DMS79 treated with DMSO at 0.1 percent for 48 hours (cell line): Measurements from ENCODE around the gene GPR55.

Experiments used
- DNase-seq: peaks from one replicate; lab custom pipeline; 2025; lab: John Stamatoyannopoulos, UW

The GPR55 gene

GRCh38 chr2:230900336-230900995 lies 24.6 kb downstream of the GPR55 start:
- no peak for DNase-seq

- no peak for DNase-seq
These were observed 25.3 kb downstream of the GPR55 start for GRCh38 chr2:230899786-230900185.

GRCh38 chr2:230899287-230899686 lies 25.8 kb downstream of the GPR55 start:
- DNase-seq: no peak

DNA sequence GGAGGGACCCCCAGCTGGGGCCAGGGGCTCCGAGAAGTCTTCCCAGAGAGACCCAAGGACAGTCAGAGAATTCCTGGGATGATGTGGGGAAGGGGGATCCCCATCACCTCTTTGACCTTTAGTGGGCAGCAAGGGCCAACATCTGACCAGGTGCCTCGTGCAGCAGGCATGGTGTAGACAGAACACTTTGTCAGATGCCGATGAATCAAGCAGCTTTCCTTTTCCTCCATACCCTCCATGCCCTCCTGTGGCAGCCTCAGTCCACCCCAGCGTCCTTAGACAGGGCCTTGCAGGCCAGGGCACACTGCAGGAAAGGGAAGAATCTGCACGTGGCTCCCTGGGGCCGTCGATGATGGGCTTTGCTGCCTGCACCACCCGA lies 26.3 kb downstream of the GPR55 start:
- DNase-seq: no peak

- no peak for DNase-seq
These were observed 26.9 kb downstream of the GPR55 start for GRCh38 chr2:230898016-230898712.

DNA sequence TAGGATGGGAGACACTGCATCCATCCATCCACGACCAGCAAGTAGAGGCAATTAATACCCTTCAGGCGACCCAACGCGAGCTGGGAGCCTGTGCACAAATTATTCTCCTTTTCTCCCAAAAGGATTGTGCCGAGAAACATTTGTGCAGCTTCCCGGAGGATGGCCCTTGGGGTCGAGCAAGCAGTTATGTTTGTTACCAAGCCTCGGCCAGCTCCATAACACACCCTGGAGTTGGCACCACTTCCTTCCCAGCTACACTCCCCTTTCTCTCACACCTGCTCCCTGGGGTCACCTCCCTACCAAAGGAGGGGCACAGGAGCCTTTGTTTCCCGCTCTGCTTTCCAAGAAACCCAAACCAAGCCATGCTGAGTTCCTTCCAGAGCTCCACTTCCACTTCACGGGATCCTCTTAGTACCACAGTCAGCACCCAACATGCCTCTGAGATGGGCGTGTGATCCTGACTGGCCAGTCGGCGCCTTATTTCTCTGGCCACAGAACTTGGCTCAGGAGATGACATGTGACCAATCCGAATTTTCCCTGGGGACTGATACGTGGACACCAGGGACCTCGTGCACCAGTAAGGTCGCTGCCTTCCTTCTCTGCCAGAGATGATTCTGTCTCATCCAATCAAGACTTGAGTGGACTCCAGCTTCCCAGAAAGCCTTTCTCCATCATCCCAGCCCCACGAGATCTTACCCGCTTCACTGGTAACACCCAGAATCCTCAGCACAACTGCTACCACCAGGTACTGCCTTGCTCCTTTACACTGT lies 28.5 kb downstream of the GPR55 start:
- no peak for DNase-seq

GRCh38 chr2:230895536-230896345 lies 29.3 kb downstream of the GPR55 start:
- no peak for DNase-seq

GRCh38 chr2:230893841-230894781 lies 30.9 kb downstream of the GPR55 start:
- DNase-seq: no peak

- no peak for DNase-seq
These were observed 31.7 kb downstream of the GPR55 start for GRCh38 chr2:230893338-230893737.

GRCh38 chr2:230891509-230891908 lies 33.5 kb downstream of the GPR55 start:
- no peak for DNase-seq

DNA sequence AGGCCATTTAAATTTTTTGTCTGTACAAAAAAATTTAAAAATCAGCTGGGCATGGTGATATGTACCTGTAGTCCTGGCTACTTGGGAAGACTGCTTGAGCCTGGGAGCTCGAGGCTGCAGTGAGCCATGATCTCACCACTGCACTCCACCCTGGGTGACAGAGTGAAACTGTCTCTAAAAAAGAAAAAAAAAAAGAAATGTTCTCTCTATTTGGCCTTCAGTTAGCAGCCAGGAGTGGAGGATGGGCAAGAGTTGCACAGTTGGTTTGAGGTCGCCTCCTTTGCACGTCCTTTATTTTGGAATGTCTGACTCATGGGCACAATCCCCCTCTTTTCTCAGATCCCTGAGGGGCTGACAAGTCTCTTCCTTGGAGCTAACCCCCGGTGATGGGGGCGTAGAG lies 34.0 kb downstream of the GPR55 start:
- no peak for DNase-seq

DNA sequence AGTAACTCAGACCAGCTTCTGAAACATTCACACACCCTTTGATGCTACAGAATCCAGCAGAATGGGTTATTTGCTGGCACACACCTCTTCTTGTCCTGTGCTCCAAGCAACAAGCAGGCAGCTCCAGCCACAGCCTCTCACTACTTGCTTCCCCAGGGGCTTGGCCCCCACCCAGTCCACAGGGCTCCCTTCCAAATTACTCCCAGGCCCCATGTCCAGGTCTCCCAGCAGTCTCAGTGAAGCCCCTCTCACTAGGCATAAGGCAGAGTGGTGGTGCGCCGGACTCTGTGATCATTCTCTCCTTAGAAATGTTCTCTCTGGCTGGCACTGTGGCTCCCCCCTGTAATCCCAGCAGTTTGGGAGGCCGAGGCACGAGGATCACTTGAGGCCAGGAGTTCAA lies 34.4 kb downstream of the GPR55 start:
- DNase-seq: no peak

GRCh38 chr2:230889911-230890601 lies 35.0 kb downstream of the GPR55 start:
- DNase-seq: no peak

DNA sequence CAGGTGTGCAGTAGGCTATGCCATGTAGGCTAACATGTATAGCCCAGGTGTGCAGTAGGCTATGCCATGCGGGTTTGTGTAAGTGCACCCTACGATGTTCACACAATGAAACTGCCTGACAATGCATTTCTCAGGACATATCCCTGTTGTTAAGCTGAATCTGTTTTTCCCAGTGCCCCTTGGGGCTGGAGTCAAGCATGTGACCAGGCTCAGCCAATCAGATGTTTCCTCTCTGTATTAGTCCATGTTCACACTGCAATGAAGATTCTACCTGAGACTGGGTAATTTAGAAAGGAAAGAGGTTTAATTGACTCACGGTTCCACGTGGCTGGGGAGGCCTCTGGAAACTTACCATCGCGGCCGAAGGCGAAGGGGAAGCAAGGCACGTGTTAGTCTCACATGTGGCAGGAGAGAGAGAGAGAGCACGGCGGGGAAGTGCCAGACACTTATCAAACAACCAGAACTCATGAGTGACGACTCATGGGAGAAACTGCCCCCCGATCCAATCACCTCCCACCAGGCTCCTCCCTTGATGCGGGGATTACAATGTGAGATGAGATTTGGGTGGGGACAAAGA lies 36.1 kb downstream of the GPR55 start:
- DNase-seq: no peak

DNA sequence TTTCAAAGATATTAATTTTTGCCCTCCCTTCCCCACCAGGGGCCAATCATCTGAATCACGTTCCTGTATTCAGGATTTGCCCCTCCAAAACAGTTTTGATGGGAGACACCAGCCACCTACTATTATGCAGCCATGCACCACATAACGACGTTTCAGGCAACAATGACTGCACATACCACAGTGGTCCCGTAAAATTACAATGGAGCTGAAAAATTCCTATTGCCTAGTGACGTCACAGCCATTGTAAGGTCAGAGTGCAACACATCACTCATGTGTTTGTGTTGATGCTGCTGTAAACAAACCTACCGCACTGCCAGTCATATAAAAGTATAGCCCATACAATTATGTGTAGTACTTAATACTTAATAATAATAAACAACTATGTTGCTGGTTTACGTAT lies 37.7 kb downstream of the GPR55 start:
- no peak for DNase-seq

DNA sequence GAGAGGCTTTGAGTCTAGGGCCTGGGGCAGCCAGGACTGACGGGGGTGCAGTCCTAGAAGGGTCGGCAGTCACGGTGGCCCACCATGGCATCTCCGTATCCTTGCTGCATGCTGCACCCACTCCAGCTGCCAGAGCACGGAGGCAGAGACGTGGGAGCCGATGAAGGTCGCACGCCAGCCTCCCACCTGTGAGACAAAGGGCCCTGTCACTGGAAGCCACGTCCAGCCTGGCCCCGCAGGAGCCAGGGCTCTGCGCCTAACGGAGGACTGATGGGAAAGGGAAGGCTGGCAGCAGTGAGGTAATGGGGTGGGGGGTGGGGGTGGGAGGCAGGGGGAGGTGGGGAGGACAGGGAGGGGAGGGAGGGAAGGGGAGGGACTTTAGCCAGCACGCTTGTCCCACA lies 38.4 kb downstream of the GPR55 start:
- no peak for DNase-seq

DNA sequence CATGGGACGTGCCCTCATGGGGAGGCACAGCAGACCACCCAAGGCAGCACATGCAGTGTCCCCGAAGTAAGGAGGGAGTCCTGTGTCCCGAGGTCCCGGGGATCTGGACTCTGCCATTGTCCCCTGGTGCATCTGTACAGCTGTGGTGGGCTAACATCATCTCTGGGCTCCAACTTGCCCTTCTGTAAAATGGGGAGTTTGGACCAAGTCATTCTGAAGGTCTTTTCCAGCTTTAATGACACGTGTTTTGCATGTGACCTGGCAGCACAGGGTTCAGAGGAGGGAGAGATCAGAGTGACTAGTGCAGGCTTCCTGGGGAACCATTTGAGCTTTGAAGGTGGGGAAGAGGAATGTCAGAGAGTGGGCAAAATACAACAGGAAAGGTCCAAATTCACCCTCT lies 38.8 kb downstream of the GPR55 start:
- no peak for DNase-seq

GRCh38 chr2:230885463-230886130 lies 39.4 kb downstream of the GPR55 start:
- DNase-seq: peak; percentile 81

DNA sequence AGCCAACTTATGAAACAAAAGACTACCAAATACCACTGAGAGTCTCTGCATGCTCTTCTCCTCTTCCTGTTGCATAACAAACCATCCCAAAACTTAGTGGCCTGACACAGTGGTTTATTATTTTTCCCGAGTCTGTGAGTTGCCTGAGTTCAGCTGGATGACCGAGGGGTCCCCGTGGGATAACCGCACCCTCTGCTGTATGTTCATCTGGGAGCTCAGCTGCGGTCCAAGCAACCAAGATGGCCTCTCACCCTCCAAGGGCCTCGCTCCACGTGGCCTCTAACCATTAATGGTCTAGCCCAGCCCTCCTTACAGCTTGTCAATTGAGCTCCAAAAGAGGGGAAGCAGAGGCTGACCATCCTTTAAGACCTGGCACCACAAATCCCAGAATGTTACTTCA lies 43.2 kb downstream of the GPR55 start:
- no peak for DNase-seq

DNA sequence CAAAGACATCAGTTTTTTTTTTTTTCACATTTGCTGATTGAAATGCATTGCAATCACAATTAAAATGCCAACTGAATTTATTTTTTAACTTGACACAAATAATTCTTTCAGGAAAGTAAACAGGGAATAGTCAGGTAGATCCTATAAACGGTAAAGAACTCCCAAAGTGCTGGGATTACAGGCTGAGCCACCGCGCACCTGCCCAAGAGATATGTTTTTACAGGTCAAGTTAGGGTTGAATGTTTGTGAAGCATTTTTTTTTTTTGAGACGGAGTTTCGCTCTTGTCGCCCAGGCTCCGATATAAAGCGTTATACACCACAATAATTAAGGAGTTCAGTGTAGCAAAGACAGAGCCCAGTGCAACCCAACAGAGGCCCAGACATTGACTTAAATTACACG lies 45.2 kb downstream of the GPR55 start:
- DNase-seq: no peak
